Spleen (tissue), 11 donors: ENCODE results near the gene NME9. TPM values are rescaled to one million over a fixed set of nuclear protein-coding genes. Genes with fewer than 3 reads are reported as not detected.
A peak's percentile ranks its signal among the peaks of the same experiment; 100 is the strongest.

Experiments
- DNase-seq: peaks from one replicate; pipeline ENCODE4 v3.0.0-alpha.2; 2020
- H3K27ac ChIP-seq, 8 donors: fragments of 200-600 bp; sonication (generic) in 7 of 8; 1 replicate in 4 of 8; 2 replicates in 4 of 8; pipeline versions ENCODE4 v1.5.0 to v1.8.0; 2016 to 2021; ENCODE audit warnings: inconsistent platforms in 4 of 8, mild to moderate bottlenecking in 4 of 8, moderate library complexity in 1 of 8
- H3K27me3 ChIP-seq, 7 donors: fragments of 200-600 bp; sonication (generic) in 6 of 7; replicated peaks in 1 of 7; 1 replicate in 4 of 7; 2 replicates in 3 of 7; pipeline versions ENCODE4 v1.5.0 to v1.8.0; 2016 to 2021; ENCODE audit warnings: inconsistent platforms in 3 of 7, mild to moderate bottlenecking in 1 of 7
- H3K36me3 ChIP-seq, 6 donors: fragments of 200-600 bp; sonication (generic) in 5 of 6; 1 replicate in 4 of 6; 2 replicates in 2 of 6; pipeline versions ENCODE4 v1.5.0 to v1.8.0; 2016 to 2021; ENCODE audit warnings: inconsistent platforms in 2 of 6
- H3K4me1 ChIP-seq, 6 donors: fragments of 200-600 bp; sonication (generic) in 5 of 6; 1 replicate in 3 of 6; 2 replicates in 3 of 6; pipeline versions ENCODE4 v1.5.0 to v1.8.0; 2016 to 2021; ENCODE audit warnings: inconsistent platforms in 3 of 6
- H3K4me3 ChIP-seq, 8 donors: fragments of 200-600 bp; sonication (generic) in 7 of 8; 1 replicate in 4 of 8; 2 replicates in 4 of 8; pipeline versions ENCODE4 v1.5.0 to v1.8.0; 2016 to 2021; ENCODE audit warnings: inconsistent platforms in 4 of 8, mild to moderate bottlenecking in 4 of 8, moderate library complexity in 2 of 8
- H3K9me3 ChIP-seq, 8 donors: fragments of 200-600 bp; sonication (generic) in 7 of 8; 1 replicate in 4 of 8; 2 replicates in 4 of 8; pipeline versions ENCODE4 v1.5.0 to v1.8.0; 2016 to 2021; ENCODE audit warnings: inconsistent platforms in 4 of 8
- CTCF ChIP-seq, 11 experiments: fragments of 200-600 bp in 7 of 11; fragments of 450-650 bp in 4 of 11; sonication (generic) in 4 of 11; IDR thresholded peaks in 8 of 11; conservative IDR thresholded peaks in 3 of 11; 1 replicate in 7 of 11; 2 replicates in 4 of 11; pipeline versions ENCODE4 v1.4.0 to v1.8.0; 2016 to 2021; ENCODE audit warnings: antibody characterized with exemption in 11 of 11, inconsistent platforms in 4 of 11, mild to moderate bottlenecking in 1 of 11
- POLR2A ChIP-seq, 3 donors: fragments of 450-650 bp; IDR thresholded peaks; one replicate each; pipeline ENCODE4 v1.5.1; 2017; ENCODE audit warnings: antibody characterized with exemption in 3 of 3, mild to moderate bottlenecking in 1 of 3
- POLR2AphosphoS5 ChIP-seq, 3 donors: sonication (generic); formaldehyde crosslinking; IDR thresholded peaks; one replicate each; pipeline ENCODE4 v1.5.1; 2017; ENCODE audit warnings: antibody characterized with exemption in 3 of 3
- WGBS, 5 donors: extraction: QIAGEN DNeasy Blood & Tissue Kit in 3 of 5; methylation state at CpG; one replicate each; pipeline versions ENCODE4 v1.1.5 to v1.1.7; 2013 to 2018; 5-methylcytosine and 5-hydroxymethylcytosine counted together
- intact Hi-C: fragments of 100-400 bp; cut with DNase I; formaldehyde crosslinking; loops from one replicate; pipeline ENCODE4 v1.15.0; 2023; ENCODE audit warnings: low total_unique reads
- polyA plus RNA-seq, 3 donors: library from polyadenylated mRNA; stranded (reverse); fragments of 200-250 nt; gene quantifications; one replicate each; pipeline ENCODE4 v1.2.1, GENCODE V29; 2013
- total RNA-seq, 7 donors: library from RNA; depleted of rRNA in 3 of 7; stranded (reverse); fragments of >200 nt in 3 of 7; fragmentation: NEBNext Ultra II Directional in 4 of 7; extraction: Animal tissue kit (Norgen Biotek cat#: 25700) in 4 of 7; gene quantifications; one replicate each; pipeline versions ENCODE4 v1.1.0 to v1.2.1, GENCODE V29; 2016 to 2021
- donor health status: healthy with polysubstance abuse.
- donor health status: DM: no; HTN: no; CAD: no; lungs with moderate emphysema.
- donor health status: DM: no; HTN: no; CAD: no.
- donor health status: Bipolar disorder and iron deficiency.
- donor health status: healthy.
- donor health status: DM: no; HTN: no; CAD: no.
- donor health status: DM: yes; HTN: yes; CAD: no.

The NME9 gene
- total and polyA plus RNA-seq, 10 donors, result 0.14 to 4.1 (median 0.44) TPM; not detected in 4

GRCh38 chr3:138365253-138365555, 35.6 kb upstream of the NME9 start:
- peaks cover 0 to 55% (median 20%) of the 10 kb centered on the region in 6 donors for H3K4me1 ChIP-seq
- H3K27ac ChIP-seq, result peak overlapping the region in 1 of 8 donors; percentile 43
- peak; percentile 30 for DNase-seq
- H3K36me3 ChIP-seq, result no peaks in the 10 kb centered on the region
- intact Hi-C loops, result no loop called here
- 80 to 92% (median 87%) methylated on average over 4 of the region's 4 CpGs for WGBS, 5 donors
- H3K27me3 ChIP-seq, result peaks cover 0 to 85% (median 0%) of the 10 kb centered on the region in 7 donors
- no peak for TF ChIP-seq POLR2A (IDR thresholded peaks at IDR 0.05)
- no peak for TF ChIP-seq CTCF (IDR thresholded peaks at IDR 0.05 in 8 of 11, conservative IDR thresholded peaks at IDR 0.05 in 3 of 11)
- no peak for TF ChIP-seq POLR2AphosphoS5 (IDR thresholded peaks at IDR 0.05)
- no peak overlapping the region for H3K4me3 ChIP-seq
- no peaks in the 10 kb centered on the region for H3K9me3 ChIP-seq

- Histone ChIP-seq H3K9me3 (no peaks in the 10 kb centered on the region), H3K27me3 (peaks cover 0 to 79% (median 0%) of the 10 kb centered on the region in 7 donors), H3K4me3 (no peak overlapping the region), H3K27ac (no peak overlapping the region), H3K36me3 (no peaks in the 10 kb centered on the region), H3K4me1 (peaks cover 0 to 50% (median 20%) of the 10 kb centered on the region in 6 donors)
- intact Hi-C loops, result no loop called here
- 85 to 94% (median 87%) methylated on average over 6 of the region's 6 CpGs for WGBS, 5 donors
- TF ChIP-seq CTCF (IDR thresholded peaks at IDR 0.05 in 8 of 11, conservative IDR thresholded peaks at IDR 0.05 in 3 of 11) (no peak), POLR2AphosphoS5 (IDR thresholded peaks at IDR 0.05) (no peak), POLR2A (IDR thresholded peaks at IDR 0.05) (no peak)
- DNase-seq, result peak; percentile 67
Measured at GRCh38 chr3:138364356-138365252, 35.0 kb upstream of the NME9 start.

- no peak for TF ChIP-seq CTCF (IDR thresholded peaks at IDR 0.05 in 8 of 11, conservative IDR thresholded peaks at IDR 0.05 in 3 of 11)
- no peak for TF ChIP-seq POLR2AphosphoS5 (IDR thresholded peaks at IDR 0.05)
- no peak for TF ChIP-seq POLR2A (IDR thresholded peaks at IDR 0.05)
Measured at GRCh38 chr3:138363322-138363721, 33.7 kb upstream of the NME9 start.

GRCh38 chr3:138362538-138362937, 32.9 kb upstream of the NME9 start:
- peaks cover 0 to 61% (median 0%) of the 10 kb centered on the region in 7 donors for H3K27me3 ChIP-seq
- H3K27ac ChIP-seq, result no peak overlapping the region
- intact Hi-C loops, result no loop called here
- DNase-seq, result no peak
- H3K9me3 ChIP-seq, result no peaks in the 10 kb centered on the region
- WGBS, 5 donors, result 91 to 95% (median 92%) methylated on average over 7 of the region's 7 CpGs
- H3K4me3 ChIP-seq, result no peak overlapping the region
- no peaks in the 10 kb centered on the region for H3K36me3 ChIP-seq
- H3K4me1 ChIP-seq, result peaks cover 0 to 40% (median 12%) of the 10 kb centered on the region in 6 donors
- TF ChIP-seq POLR2AphosphoS5 (IDR thresholded peaks at IDR 0.05) (no peak), CTCF (IDR thresholded peaks at IDR 0.05 in 8 of 11, conservative IDR thresholded peaks at IDR 0.05 in 3 of 11) (no peak), POLR2A (IDR thresholded peaks at IDR 0.05) (no peak)

More at GRCh38 chr3:138363322-138363721, 33.7 kb upstream of the NME9 start:
- H3K27ac ChIP-seq, result no peak overlapping the region
- H3K4me1 ChIP-seq, result peaks cover 0 to 47% (median 16%) of the 10 kb centered on the region in 6 donors
- WGBS, 5 donors, result 91 to 96% (median 93%) methylated on average over 4 of the region's 4 CpGs
- intact Hi-C loops, result no loop called here
- H3K9me3 ChIP-seq, result no peaks in the 10 kb centered on the region
- DNase-seq, result no peak
- no peaks in the 10 kb centered on the region for H3K36me3 ChIP-seq
- H3K4me3 ChIP-seq, result no peak overlapping the region
- H3K27me3 ChIP-seq, result peaks cover 0 to 68% (median 0%) of the 10 kb centered on the region in 7 donors
